Parathyroid adenoma (tissue), 2 donors: Measurements from ENCODE around the gene ZMYND12.

ENCODE experiments used
- H2AFZ ChIP-seq: fragments of 300-600 bp; sonication (generic); one replicate; pipeline ENCODE4 v1.7.0; 2017; ENCODE audit warnings: antibody characterized with exemption, mild to moderate bottlenecking
- H3K27ac ChIP-seq: fragments of 300-600 bp; sonication (generic); one replicate; pipeline ENCODE4 v1.7.0; 2017
- H3K27me3 ChIP-seq: fragments of 300-600 bp; sonication (generic); one replicate; pipeline ENCODE4 v1.7.0; 2017; ENCODE audit warnings: low read length; ENCODE audit not compliant: control insufficient read depth, insufficient read depth
- H3K36me3 ChIP-seq: fragments of 300-600 bp; sonication (generic); one replicate; pipeline ENCODE4 v1.7.0; 2017; ENCODE audit warnings: low read length; ENCODE audit not compliant: control insufficient read depth, insufficient read depth
- H3K4me1 ChIP-seq: fragments of 300-600 bp; sonication (generic); one replicate; pipeline ENCODE4 v1.7.0; 2017; ENCODE audit warnings: control low read depth
- H3K4me2 ChIP-seq: fragments of 300-600 bp; sonication (generic); one replicate; pipeline ENCODE4 v1.7.0; 2017; ENCODE audit warnings: low read length
- H3K4me3 ChIP-seq: fragments of 300-600 bp; sonication (generic); one replicate; pipeline ENCODE4 v1.7.0; 2017; ENCODE audit warnings: low read depth, low read length
- H3K79me2 ChIP-seq: fragments of 300-600 bp; sonication (generic); one replicate; pipeline ENCODE4 v1.7.0; 2017; ENCODE audit warnings: control low read depth
- H3K9ac ChIP-seq: fragments of 300-600 bp; sonication (generic); one replicate; pipeline ENCODE4 v1.7.0; 2017; ENCODE audit warnings: mild to moderate bottlenecking
- H3K9me3 ChIP-seq: fragments of 300-600 bp; sonication (generic); one replicate; pipeline ENCODE4 v1.7.0; 2017; ENCODE audit warnings: low read length; ENCODE audit not compliant: control insufficient read depth
- CTCF ChIP-seq: fragments of 300-600 bp; sonication (generic); IDR thresholded peaks from one replicate; pipeline ENCODE4 v1.7.0; 2017; ENCODE audit warnings: antibody characterized with exemption, mild to moderate bottlenecking
- donor health status: primary hyperparathyroidism.

Gene ZMYND12

GRCh38 chr1:42453386-42453785 lies 2.4 kb downstream of the ZMYND12 start:
- no peak overlapping the region for H3K27ac ChIP-seq
- no peak overlapping the region for H3K4me2 ChIP-seq
- peaks cover 5% of the 10 kb centered on the region for H3K79me2 ChIP-seq
- peaks cover 4% of the 10 kb centered on the region for H3K4me1 ChIP-seq
- no peak for TF ChIP-seq CTCF
- H3K9ac ChIP-seq = no peak overlapping the region
- H3K9me3 ChIP-seq = no peaks in the 10 kb centered on the region
- H3K27me3 ChIP-seq = no peaks in the 10 kb centered on the region
- H3K4me3 ChIP-seq = no peak overlapping the region
- no peak overlapping the region for H2AFZ ChIP-seq
- H3K36me3 ChIP-seq = no peaks in the 10 kb centered on the region

GRCh38 chr1:42450061-42450460 lies 5.8 kb downstream of the ZMYND12 start:
- no peak overlapping the region for H3K4me2 ChIP-seq
- H3K27ac ChIP-seq = no peak overlapping the region
- TF ChIP-seq CTCF = no peak
- no peaks in the 10 kb centered on the region for H3K9me3 ChIP-seq
- H3K79me2 ChIP-seq = no peaks in the 10 kb centered on the region
- H3K36me3 ChIP-seq = no peaks in the 10 kb centered on the region
- H3K4me3 ChIP-seq = no peak overlapping the region
- no peaks in the 10 kb centered on the region for H3K27me3 ChIP-seq
- H3K4me1 ChIP-seq = no peaks in the 10 kb centered on the region
- H3K9ac ChIP-seq = no peak overlapping the region
- no peak overlapping the region for H2AFZ ChIP-seq

GRCh38 chr1:42449256-42449655 lies 6.6 kb downstream of the ZMYND12 start:
- TF ChIP-seq CTCF = no peak
- H3K4me2 ChIP-seq = no peak overlapping the region
- no peaks in the 10 kb centered on the region for H3K27me3 ChIP-seq
- no peaks in the 10 kb centered on the region for H3K9me3 ChIP-seq
- H3K9ac ChIP-seq = no peak overlapping the region
- H3K79me2 ChIP-seq = no peaks in the 10 kb centered on the region
- no peaks in the 10 kb centered on the region for H3K36me3 ChIP-seq
- no peaks in the 10 kb centered on the region for H3K4me1 ChIP-seq
- H3K27ac ChIP-seq = no peak overlapping the region
- no peak overlapping the region for H2AFZ ChIP-seq
- no peak overlapping the region for H3K4me3 ChIP-seq

GRCh38 chr1:42442662-42443061 lies 13.2 kb downstream of the ZMYND12 start:
- Histone ChIP-seq H3K4me2 (no peak overlapping the region), H3K27me3 (no peaks in the 10 kb centered on the region), H2AFZ (no peak overlapping the region), H3K27ac (no peak overlapping the region), H3K79me2 (no peaks in the 10 kb centered on the region), H3K9ac (no peak overlapping the region), H3K4me1 (no peaks in the 10 kb centered on the region), H3K4me3 (no peak overlapping the region), H3K36me3 (no peaks in the 10 kb centered on the region), H3K9me3 (no peaks in the 10 kb centered on the region)
- TF ChIP-seq CTCF = no peak

GRCh38 chr1:42439940-42440339 lies 15.9 kb downstream of the ZMYND12 start:
- Histone ChIP-seq H3K9ac (no peak overlapping the region), H3K4me1 (no peaks in the 10 kb centered on the region), H3K36me3 (no peaks in the 10 kb centered on the region), H3K27ac (no peak overlapping the region), H3K9me3 (no peaks in the 10 kb centered on the region), H3K4me3 (no peak overlapping the region), H3K79me2 (no peaks in the 10 kb centered on the region), H3K27me3 (no peaks in the 10 kb centered on the region), H2AFZ (no peak overlapping the region), H3K4me2 (no peak overlapping the region)
- no peak for TF ChIP-seq CTCF
